NCI-H460 (cell line): ENCODE data around the gene TUBGCP2. TPM values are rescaled to one million over a fixed set of nuclear protein-coding genes. Genes with fewer than 3 reads are reported as not detected.
A peak's percentile ranks its signal among the peaks of the same experiment; 100 is the strongest.

ENCODE experiments used
- DNase-seq: peaks from one replicate; pipeline ENCODE4 v3.0.0-alpha.2; 2016; ENCODE audit warnings: low read depth; ENCODE audit errors: extremely low read depth
- total RNA-seq: library from RNA; depleted of rRNA; stranded (reverse); fragments of >200 nt; shearing (Covaris generic); gene quantifications from 2 replicates; pipeline ENCODE4 v1.2.3, GENCODE V29; 2014

TUBGCP2 gene
- total RNA-seq, 1 experiment from 2014 or later = 52.9 TPM

GRCh38 chr10:133280391-133281059, 28.1 kb downstream of the TUBGCP2 start:
- DNase-seq = no peak

- no peak for DNase-seq
Observed at GRCh38 chr10:133279326-133280226, 29.1 kb downstream of the TUBGCP2 start.

DNA sequence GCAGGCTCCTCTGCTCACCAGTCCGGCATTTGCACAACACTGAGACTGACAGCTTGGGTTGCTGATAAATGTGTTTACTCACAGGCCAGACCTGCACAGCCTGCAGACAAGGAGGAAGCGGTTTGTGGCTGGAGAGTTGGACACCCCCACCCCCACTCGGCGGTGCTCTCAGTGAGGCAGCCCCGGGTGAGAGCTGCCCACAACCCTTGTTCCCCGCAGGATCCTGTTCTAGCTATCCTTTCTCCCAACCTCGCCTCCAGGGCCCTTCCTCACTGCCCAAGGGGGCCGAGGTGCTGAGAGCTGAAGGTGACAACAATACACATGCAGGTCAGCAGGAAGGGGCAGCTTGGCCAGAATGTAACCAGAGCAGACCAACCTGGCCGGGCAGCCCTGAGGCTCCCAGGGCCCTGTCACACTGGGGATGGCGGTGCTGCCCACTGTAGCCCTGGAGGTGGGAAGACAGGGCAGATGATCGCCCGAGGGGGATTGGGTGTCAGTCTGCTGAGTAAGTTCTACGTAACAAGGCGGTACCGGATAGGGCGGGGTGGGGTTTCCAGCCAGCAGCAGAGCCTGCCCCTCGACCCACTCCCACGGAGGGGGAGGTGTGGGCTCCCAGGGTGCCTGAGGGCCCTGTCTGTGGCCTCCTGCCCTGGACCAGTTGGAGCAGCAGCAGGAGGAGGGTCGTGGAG, 30.0 kb downstream of the TUBGCP2 start:
- DNase-seq = peak; percentile 77

DNA sequence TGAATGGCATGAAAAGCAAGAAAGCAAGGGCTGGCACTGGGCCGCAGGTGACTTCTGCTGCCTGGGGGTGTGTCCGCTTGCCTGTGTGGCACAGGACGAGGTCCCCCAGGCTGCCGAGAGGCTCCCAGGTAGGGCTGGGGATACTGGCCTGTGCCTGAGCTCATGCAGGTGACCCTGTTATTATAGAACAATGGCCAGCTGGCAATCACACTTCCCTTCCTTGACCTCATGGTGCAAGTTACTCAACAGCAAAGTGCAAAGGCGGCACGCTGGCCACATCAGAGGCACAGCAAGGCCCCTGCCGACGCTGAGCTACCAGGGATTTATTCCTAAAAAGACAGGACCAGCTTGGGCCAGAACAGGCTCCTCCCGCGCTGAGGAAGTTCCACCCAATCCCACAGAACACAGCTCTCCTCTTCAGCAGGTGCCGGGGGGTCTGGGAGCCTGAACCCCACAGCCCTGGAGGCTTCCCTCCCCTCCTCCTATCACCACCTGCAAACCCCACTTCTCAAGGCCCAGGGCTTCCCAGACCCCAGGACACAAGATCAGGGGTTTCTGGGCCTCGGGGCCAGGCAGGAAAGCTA, 30.6 kb downstream of the TUBGCP2 start:
- no peak for DNase-seq

DNA sequence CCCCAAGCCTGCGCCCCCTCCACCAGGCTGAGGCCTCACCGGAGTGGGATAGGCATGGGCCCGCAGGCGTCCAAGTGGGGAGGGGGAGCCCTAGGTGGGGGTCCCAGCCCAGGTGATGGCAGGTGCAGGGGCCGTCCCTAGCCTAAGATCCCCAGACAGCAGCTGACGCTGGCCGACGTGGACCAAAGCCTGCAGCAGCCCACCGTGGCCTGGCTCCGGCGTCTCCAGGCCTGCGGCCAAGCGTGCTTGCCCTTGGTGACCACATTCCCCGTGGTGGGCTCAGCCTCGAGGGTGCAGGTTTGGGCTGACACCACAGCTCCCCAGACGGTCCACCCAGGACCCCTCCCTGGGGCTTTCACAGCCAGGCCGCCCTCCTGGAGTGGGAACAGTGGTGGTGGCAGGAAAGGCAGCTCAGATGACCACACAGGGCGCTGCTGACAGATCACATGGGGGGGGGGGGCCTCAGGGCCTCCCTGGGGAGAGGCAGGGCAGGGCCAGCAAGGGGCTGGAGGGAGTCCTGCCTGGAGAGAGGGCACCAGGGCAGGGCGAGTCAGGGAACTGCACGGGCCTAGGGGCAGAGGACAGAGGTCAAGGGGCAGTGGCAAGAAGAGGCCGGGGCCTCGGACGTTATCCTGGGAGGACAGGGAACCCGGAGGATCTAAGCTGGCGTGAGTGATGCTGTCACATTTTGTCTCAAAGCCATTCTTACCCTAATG, 31.2 kb downstream of the TUBGCP2 start:
- DNase-seq = no peak

DNA sequence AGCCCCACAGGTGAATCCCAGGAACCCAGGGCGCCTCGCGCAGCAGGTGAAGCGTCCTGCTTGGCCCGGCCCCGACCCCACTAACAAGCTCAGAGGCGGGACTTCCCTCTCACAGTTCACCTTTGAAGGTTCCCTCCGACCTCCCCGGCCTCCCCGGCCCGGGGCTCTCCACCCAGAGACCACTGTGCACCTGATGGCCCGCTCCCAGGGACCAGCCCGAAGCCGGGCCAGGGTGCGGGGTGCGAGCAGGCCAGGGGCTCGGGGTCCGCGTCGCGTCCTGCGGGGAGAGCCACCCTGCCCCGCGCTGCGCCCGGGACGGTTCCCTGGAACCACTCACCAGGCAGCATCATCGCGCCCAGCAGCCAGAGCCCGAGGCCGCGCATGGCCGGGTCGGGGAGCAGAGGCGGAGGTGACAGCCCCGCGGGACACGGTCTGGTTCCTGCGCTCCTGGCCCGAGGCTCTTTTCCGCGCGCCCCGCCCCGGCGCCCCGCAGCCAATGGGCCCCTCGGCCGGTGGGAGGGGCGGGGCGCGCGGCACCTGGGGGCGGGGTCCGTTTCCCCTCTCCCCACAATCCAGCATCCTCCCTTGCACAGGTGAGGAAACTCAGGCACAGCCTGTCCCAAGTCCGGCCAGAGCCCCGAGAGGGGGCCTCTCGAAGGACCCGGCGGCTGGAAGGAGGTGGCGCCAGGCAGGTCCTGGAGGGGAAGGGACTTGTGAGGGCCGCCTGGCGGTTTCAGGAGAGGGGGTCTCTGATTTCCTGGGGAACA, 32.1 kb downstream of the TUBGCP2 start, which contains the start of gene ADAM8:
TSS of gene ADAM8 (minus strand) at position 434 of the 767 bp plus-strand sequence. CDS start at position 383, 51 bp downstream.
- no peak for DNase-seq

DNA sequence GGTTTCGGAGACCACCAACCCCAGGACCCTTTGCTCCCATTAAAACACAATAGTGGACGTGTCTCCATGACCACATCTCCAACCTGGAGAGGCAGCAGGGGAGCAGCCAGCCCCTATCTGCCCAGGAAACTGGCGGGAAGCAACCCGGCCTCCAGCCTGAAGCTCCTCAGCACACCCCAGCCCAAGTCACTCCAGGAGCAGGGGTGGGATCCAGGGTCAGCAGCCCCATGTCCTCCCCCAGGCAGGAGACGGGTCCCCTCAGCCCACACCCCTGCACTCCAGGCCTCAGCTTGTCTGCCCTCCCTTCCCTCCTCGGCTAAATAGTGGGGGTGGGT, 32.6 kb downstream of the TUBGCP2 start:
- DNase-seq = no peak

GRCh38 chr10:133275684-133276092, 33.0 kb downstream of the TUBGCP2 start:
- no peak for DNase-seq

- no peak for DNase-seq
Observed at GRCh38 chr10:133274751-133275683, 33.7 kb downstream of the TUBGCP2 start.

DNA sequence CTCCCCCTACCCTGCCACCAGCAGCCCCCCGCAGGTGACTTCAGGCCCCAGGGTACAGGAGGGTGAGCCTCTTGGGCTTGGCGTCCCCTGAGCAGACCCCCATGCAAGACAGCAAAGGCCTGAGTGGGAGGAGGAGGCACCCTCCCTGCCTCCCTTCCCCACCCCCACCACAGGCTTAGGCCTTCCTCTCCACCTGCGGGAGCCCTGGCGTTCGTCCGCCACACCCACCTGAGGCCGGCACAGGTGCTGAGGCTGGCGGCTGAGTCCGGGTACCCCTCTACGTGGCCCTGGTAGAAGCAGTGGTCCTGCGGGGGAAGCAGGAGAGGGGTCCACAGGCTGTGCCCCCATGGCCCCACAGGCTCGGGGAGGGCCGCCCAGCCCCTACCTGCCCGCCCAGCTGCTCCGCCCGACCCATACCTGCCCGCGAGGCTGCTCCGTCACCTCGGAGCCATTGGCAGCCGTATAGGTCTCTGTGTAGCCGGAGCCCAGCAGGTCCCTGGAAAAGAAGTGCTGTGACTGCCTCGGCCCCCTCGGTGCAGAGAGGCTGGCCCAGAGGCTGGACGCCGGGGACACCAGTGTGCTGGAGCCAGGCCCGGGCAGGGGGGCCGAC, 35.0 kb downstream of the TUBGCP2 start:
- DNase-seq = no peak

DNA sequence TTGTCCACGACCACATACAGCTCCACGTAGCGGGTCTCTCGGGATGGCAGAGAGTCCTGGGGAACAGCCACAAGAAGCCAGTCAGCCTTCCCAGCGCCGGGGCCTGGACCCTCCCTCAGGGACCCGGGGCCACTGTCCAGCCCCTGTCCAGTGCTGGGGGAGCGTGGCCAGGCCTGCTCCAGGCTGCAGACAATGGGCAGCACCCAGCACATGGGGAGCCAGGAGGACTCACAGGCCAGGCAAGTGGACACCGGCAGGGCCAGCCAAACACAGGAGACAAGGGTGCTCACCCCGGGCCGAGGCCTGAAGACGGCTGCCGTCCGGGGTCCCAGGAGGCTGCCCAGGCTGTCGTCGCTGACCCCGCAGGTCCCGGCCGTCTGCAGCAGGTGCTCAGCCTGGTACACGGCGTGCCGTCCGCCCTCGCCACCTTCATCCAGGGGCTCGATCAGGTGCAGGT, 35.7 kb downstream of the TUBGCP2 start:
- no peak for DNase-seq

- no peak for DNase-seq
Observed at GRCh38 chr10:133272301-133272963, 36.2 kb downstream of the TUBGCP2 start.

DNA sequence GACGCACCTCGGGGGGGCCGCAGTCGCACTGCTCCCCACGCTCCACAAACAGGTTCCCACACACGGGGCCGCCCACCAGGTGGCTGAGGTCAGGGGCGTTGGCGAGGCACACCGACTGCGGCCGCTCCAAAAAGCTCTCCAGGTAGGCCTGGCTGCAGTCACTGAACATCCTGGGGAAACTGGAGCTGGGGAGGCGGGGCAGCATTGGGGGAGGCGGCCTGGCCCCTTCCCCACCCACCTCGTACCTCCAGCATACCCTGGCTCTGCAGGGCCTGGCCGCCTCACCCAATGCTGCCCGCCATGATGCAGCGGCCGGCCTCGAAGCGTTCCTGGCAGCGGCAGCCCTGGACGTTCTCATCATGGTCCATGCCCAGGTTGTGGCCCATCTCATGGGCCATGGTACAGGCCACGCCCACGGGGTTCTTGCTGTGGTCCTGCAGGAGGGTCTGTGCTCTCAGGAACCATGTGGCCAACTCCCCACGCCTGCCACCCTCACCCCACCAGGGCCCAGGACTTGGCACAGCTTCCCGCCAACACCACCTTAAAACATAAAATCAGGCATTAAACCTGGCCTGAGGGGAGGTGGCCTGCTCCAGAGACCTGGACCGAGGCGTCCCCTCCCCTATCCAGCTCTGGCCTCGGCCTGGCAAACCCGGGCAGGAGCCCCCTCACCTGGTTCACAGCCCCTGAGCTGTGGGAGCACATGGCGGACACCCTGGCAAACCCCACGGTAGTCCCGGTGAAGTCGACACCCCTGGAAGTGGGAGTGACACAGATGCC, 37.0 kb downstream of the TUBGCP2 start:
- no peak for DNase-seq

GRCh38 chr10:133270773-133271297, 37.8 kb downstream of the TUBGCP2 start:
- no peak for DNase-seq

- DNase-seq = no peak
Observed at GRCh38 chr10:133270204-133270603, 38.5 kb downstream of the TUBGCP2 start.

GRCh38 chr10:133269367-133269766, 39.3 kb downstream of the TUBGCP2 start:
- DNase-seq = no peak
